ENCODE results near the gene YY1.
A peak's percentile ranks its signal among the peaks of the same experiment; 100 is the strongest.

The YY1 gene

DNA sequence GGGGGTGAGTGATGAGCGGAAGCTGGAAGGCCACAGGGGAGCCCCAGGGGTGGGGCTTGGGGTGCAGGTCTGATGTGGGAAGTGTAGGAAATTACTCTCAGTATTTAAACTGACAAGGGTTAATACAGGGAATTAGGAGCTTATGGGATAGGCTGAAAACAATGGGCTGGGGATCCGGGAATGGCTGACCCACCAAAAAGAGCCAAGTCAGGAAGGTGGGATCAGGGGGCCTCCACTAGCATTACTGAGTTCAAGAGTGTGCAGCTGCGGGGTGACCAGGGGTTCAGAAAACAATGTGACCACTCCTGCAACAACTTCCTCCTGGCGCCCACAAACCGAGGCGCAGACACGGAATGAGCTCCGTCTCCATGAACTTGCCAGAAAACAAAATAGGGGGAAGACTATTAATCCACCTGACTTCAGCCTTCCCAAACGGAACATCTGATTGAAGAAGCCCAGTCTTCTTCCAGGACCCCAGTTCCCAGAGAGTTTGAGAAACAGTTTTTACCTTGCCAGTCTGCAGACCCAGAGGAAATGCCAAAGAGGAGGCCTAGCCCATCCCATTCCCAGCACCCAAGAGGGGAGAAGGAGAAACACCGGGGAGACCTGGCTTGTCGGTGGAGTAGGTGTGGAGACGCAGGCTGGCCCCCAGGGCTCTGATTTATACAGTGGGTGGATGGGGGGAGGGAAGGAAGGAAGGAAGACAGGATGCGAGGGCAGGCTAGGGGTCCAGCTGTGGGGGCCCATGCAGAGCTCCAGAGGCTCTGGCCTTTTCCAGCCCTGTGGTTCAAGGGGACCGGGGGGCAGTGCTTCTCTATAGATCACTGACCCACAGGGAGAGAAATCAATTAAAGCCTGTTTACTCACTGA lies 16.5 kb upstream of the YY1 start:
- peaks cover 9% of the 10 kb centered on the region; the same call in 1 of the 2 replicates for H3F3A ChIP-seq (ENCODE audit: control insufficient read depth, insufficient read depth)
- H3K4me3 ChIP-seq (ENCODE audit: low read length), result peak overlapping the region; percentile 65
- peaks cover 3% of the 10 kb centered on the region; the same call in 1 of the 2 replicates for H4K20me1 ChIP-seq (ENCODE audit: control insufficient read depth, insufficient read depth, low read depth, low read length)
- peak overlapping the region; percentile 74 for H3K4me2 ChIP-seq (ENCODE audit: low read length)
- H3K9me3 ChIP-seq (ENCODE audit: control insufficient read depth, insufficient read depth, low read length), result no peaks in the 10 kb centered on the region
- TF ChIP-seq EZH2phosphoT487 (IDR thresholded peaks at IDR 0.05; ENCODE audit: borderline replicate concordance, low read length), result no peak
- TF ChIP-seq, protein P1, sequence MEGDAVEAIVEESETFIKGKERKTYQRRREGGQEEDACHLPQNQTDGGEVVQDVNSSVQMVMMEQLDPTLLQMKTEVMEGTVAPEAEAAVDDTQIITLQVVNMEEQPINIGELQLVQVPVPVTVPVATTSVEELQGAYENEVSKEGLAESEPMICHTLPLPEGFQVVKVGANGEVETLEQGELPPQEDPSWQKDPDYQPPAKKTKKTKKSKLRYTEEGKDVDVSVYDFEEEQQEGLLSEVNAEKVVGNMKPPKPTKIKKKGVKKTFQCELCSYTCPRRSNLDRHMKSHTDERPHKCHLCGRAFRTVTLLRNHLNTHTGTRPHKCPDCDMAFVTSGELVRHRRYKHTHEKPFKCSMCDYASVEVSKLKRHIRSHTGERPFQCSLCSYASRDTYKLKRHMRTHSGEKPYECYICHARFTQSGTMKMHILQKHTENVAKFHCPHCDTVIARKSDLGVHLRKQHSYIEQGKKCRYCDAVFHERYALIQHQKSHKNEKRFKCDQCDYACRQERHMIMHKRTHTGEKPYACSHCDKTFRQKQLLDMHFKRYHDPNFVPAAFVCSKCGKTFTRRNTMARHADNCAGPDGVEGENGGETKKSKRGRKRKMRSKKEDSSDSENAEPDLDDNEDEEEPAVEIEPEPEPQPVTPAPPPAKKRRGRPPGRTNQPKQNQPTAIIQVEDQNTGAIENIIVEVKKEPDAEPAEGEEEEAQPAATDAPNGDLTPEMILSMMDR (IDR thresholded peaks at IDR 0.05; ENCODE audit: low read depth, low read length, poor library complexity, severe bottlenecking), result no peak
- no peak overlapping the region for H3K27ac ChIP-seq (ENCODE audit: low read depth, low read length)
- no peaks in the 10 kb centered on the region for H3K9me2 ChIP-seq (replicated peaks; ENCODE audit: control insufficient read depth, low read length)
- no peaks in the 10 kb centered on the region for H3K27me3 ChIP-seq (ENCODE audit: control insufficient read depth, low read length)
- peaks cover 45% of the 10 kb centered on the region for H3K4me1 ChIP-seq (ENCODE audit: control insufficient read depth, low read length)
- peaks cover 60% of the 10 kb centered on the region for H3K79me2 ChIP-seq (ENCODE audit: control insufficient read depth, low read length)
- no peaks in the 10 kb centered on the region for H3K36me3 ChIP-seq (ENCODE audit: control insufficient read depth, low read length)

DNA sequence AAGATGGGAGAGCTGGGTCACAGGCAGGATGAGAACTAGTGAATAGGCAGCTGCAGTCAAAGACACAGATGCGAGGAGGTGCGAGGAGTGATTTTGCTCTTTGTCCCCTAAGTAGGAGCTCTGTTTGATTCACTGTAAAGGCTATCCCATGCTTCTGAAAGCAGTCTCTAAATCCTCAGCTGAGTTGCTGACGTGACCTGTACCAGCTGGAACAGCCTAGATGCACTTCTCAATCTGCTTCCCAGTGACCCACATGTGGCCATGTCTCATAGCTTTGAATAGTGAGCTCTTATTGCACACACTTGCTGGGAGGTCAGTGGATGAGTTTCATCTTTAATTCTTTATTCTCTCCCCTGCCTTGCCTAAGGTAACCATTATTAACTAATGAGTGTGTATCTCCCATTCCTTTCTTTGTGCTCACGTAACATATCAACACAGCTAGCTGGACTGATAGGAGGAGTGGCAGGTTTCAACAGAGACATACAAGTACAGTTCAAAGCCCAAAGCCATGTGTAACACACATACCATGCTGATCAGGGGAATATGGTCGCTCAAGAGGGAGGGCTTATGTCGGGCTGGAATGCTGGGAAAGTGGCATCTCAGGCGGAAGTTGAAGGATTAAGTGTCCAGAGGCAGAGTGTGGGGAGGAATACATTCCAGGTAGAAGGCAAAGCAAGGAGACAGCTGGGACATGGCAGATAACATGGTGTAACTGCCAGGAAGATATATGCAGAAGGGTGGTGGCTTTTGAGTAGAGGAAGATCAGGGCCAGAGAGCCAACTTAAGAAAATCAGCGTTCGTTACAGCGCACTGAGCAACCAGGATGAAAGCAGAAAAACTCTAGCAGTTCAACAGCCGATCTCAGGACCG lies 15.4 kb upstream of the YY1 start:
- Histone ChIP-seq H4K20me1 (ENCODE audit: control insufficient read depth, insufficient read depth, low read depth, low read length) (peaks cover 3% of the 10 kb centered on the region; the same call in 1 of the 2 replicates), H3K27ac (ENCODE audit: low read depth, low read length) (no peak overlapping the region), H3F3A (ENCODE audit: control insufficient read depth, insufficient read depth) (peaks cover 9% of the 10 kb centered on the region; the same call in 1 of the 2 replicates), H3K9me3 (ENCODE audit: control insufficient read depth, insufficient read depth, low read length) (no peaks in the 10 kb centered on the region), H3K4me2 (ENCODE audit: low read length) (peak overlapping the region; percentile 74), H3K4me3 (ENCODE audit: low read length) (peak overlapping the region; percentile 65), H3K27me3 (ENCODE audit: control insufficient read depth, low read length) (no peaks in the 10 kb centered on the region), H3K4me1 (ENCODE audit: control insufficient read depth, low read length) (peaks cover 45% of the 10 kb centered on the region), H3K9me2 (replicated peaks; ENCODE audit: control insufficient read depth, low read length) (no peaks in the 10 kb centered on the region), H3K79me2 (ENCODE audit: control insufficient read depth, low read length) (peaks cover 69% of the 10 kb centered on the region), H3K36me3 (ENCODE audit: control insufficient read depth, low read length) (peaks cover 8% of the 10 kb centered on the region; the same call in 1 of the 2 replicates)
- TF ChIP-seq, protein P1 (IDR thresholded peaks at IDR 0.05; ENCODE audit: low read depth, low read length, poor library complexity, severe bottlenecking), result no peak
- no peak for TF ChIP-seq EZH2phosphoT487 (IDR thresholded peaks at IDR 0.05; ENCODE audit: borderline replicate concordance, low read length)

DNA sequence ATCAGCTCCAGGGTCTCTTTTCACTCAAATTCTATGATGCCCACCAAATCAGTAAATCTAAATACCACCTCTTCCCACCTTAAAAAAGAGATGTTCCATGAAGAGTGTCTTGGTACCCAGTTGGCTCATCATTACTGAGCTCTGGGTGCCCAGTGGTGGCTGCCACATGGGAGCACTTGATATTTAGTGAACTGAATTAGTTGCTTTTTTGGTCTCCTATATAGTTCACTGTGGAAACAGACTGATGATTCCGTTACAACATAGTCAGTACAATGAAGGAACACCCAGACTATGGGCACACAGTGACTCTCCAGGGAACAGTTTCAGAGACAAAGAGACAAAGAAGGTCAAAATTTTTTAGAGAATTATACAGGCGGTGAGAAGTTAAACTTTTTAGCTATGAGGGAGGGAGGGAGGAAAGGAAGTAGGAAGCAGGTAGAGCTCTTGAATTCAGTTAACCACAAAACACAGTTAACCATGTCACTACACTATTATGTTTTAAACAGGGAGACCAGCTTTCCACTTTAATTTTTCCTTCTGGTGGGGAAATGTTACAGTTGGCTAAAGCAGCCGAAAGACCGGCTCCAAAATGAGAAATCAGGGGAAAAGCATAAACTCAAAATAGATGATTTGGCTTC lies 14.6 kb upstream of the YY1 start:
- H3K27ac ChIP-seq (ENCODE audit: low read depth, low read length), result peak overlapping the region; percentile 25
- no peaks in the 10 kb centered on the region for H4K20me1 ChIP-seq (ENCODE audit: control insufficient read depth, insufficient read depth, low read depth, low read length)
- H3F3A ChIP-seq (ENCODE audit: control insufficient read depth, insufficient read depth), result peaks cover 10% of the 10 kb centered on the region; the same call in 1 of the 2 replicates
- H3K4me1 ChIP-seq (ENCODE audit: control insufficient read depth, low read length), result peaks cover 45% of the 10 kb centered on the region
- no peaks in the 10 kb centered on the region for H3K27me3 ChIP-seq (ENCODE audit: control insufficient read depth, low read length)
- peaks cover 15% of the 10 kb centered on the region; the same call in 1 of the 2 replicates for H3K36me3 ChIP-seq (ENCODE audit: control insufficient read depth, low read length)
- peak overlapping the region; percentile 23 for H3K4me3 ChIP-seq (ENCODE audit: low read length)
- H3K4me2 ChIP-seq (ENCODE audit: low read length), result peak overlapping the region; percentile 23
- H3K9me3 ChIP-seq (ENCODE audit: control insufficient read depth, insufficient read depth, low read length), result no peaks in the 10 kb centered on the region
- no peaks in the 10 kb centered on the region for H3K9me2 ChIP-seq (replicated peaks; ENCODE audit: control insufficient read depth, low read length)
- TF ChIP-seq, protein P1 (IDR thresholded peaks at IDR 0.05; ENCODE audit: low read depth, low read length, poor library complexity, severe bottlenecking), result no peak
- TF ChIP-seq EZH2phosphoT487 (IDR thresholded peaks at IDR 0.05; ENCODE audit: borderline replicate concordance, low read length), result no peak
- H3K79me2 ChIP-seq (ENCODE audit: control insufficient read depth, low read length), result peaks cover 77% of the 10 kb centered on the region

All from DOHH2 (cell line).